GM12891 (cell line): Measurements from ENCODE around the gene MFNG.

Experiments
- POLR2A ChIP-seq: IDR thresholded peaks from 2 replicates; pipeline ENCODE4 v1.6.1; 2011; ENCODE audit warnings: low read depth, low read length, control low read depth
- POLR2AphosphoS5 ChIP-seq: IDR thresholded peaks from 2 replicates; pipeline ENCODE4 v1.6.1; 2011; ENCODE audit warnings: low read depth, low read length, control low read depth
- POU2F2 ChIP-seq: IDR thresholded peaks from 2 replicates; pipeline ENCODE4 v1.6.1; 2011; ENCODE audit warnings: low read depth, mild to moderate bottlenecking, control low read depth, low read length, moderate library complexity
- SPI1 ChIP-seq: IDR thresholded peaks from 2 replicates; pipeline ENCODE4 v1.6.1; 2011; ENCODE audit warnings: low read depth, low read length, control low read depth
- TAF1 ChIP-seq: IDR thresholded peaks from 2 replicates; pipeline ENCODE4 v1.6.1; 2011; ENCODE audit warnings: low read depth, low read length, control low read depth

DNA sequence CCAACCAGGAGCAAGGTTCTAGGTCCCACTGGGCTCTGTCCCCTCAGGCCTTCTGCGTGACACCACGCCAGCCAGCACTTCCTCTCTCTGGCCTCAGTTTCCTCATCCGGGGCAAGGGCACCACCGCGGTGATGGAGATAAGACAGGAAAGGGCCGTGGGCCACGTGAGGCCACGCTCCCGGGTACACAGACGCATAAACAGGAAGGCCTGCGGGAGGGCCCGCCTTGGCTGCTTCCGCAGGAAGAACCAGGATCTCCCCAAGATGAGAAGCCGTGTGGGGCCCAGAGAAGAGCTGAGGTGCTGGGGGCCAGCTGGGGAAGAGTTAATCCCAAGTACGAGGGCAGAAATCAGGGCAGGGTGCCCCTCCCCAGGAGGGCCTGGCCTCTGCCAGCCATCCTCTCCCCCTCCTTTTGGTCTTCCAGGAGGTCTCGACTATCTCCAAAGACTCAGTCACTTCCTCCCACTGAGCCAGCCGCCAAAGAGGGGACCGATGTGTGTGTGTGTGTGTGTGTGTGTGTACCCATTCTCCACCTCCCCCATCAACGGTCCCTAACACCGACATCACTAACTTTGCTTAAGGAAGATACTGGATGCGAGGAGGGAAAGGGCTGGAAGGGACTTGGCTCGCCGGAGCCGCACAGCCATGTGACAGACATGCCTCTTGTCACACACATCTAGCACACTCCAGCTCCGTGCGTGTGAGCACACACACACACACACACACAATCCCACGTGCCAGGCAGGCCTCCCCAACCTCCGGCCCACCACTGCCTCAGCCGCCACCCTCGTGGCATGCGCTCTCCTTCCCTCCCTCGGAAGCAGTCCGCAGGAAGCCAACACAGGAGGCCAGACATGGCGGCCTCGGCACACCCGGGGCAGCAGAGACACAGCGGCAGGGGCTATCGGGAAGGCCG lies 1.4 kb downstream of the MFNG start:
- TF ChIP-seq POLR2A (peak; percentile 76), POU2F2 (no peak; the same call in 1 of the 2 replicates), POLR2AphosphoS5 (peak; percentile 75), SPI1 (peak; percentile 79), TAF1 (peak; percentile 65; the same call in 1 of the 2 replicates)
